Effector memory CD4-positive, alpha-beta T cell (primary cell): ENCODE measurements around the gene APOD.
"Not testable (repeated sequence)": the region's sequence is repeated elsewhere in the genome, so short reads cannot be mapped to it uniquely, and the experiment has no call there.

Source experiments
- DNase-seq, 3 donors: peaks; one replicate each; pipeline ENCODE4 v3.0.0-alpha.2; 2020
- H3K27ac ChIP-seq: 2 replicates; pipeline ENCODE4 v1.7.0; 2013; ENCODE audit warnings: mild to moderate bottlenecking, low read length, moderate library complexity; ENCODE audit not compliant: insufficient read depth, poor library complexity, severe bottlenecking
- H3K27me3 ChIP-seq: replicated peaks from 2 replicates; pipeline ENCODE4 v1.7.0; 2013; ENCODE audit warnings: mild to moderate bottlenecking, low read length; ENCODE audit not compliant: insufficient read depth, control insufficient read depth, poor library complexity, severe bottlenecking
- H3K36me3 ChIP-seq: 2 replicates; pipeline ENCODE4 v1.7.0; 2013; ENCODE audit warnings: mild to moderate bottlenecking, low read length, moderate library complexity; ENCODE audit not compliant: control insufficient read depth, insufficient read depth
- H3K4me1 ChIP-seq: 2 replicates; pipeline ENCODE4 v1.7.0; 2013; ENCODE audit warnings: low read length, mild to moderate bottlenecking; ENCODE audit not compliant: control insufficient read depth, insufficient read depth, poor library complexity, severe bottlenecking
- H3K4me3 ChIP-seq: 2 replicates; pipeline ENCODE4 v1.7.0; 2013; ENCODE audit warnings: low read length, low read depth, mild to moderate bottlenecking; ENCODE audit not compliant: insufficient read depth, poor library complexity, severe bottlenecking
- H3K9me3 ChIP-seq: 2 replicates; pipeline ENCODE4 v1.7.0; 2013; ENCODE audit warnings: mild to moderate bottlenecking, low read length, moderate library complexity; ENCODE audit not compliant: control insufficient read depth

Gene APOD

GRCh38 chr3:195599516-195599915 lies 15.8 kb upstream of the APOD start:
- not testable (repeated sequence) for H3K9me3 ChIP-seq, DNase-seq, H3K27me3 ChIP-seq, H3K27ac ChIP-seq, H3K36me3 ChIP-seq, H3K4me1 ChIP-seq, H3K4me3 ChIP-seq

- H3K27me3 ChIP-seq: no peaks in the 10 kb centered on the region
- DNase-seq: no peak
Observed at GRCh38 chr3:195597848-195598247, 14.1 kb upstream of the APOD start.

GRCh38 chr3:195597229-195597628 lies 13.5 kb upstream of the APOD start:
- no peaks in the 10 kb centered on the region for H3K36me3 ChIP-seq
- H3K27ac ChIP-seq: no peak overlapping the region
- H3K4me1 ChIP-seq: no peaks in the 10 kb centered on the region
- no peak for DNase-seq
- no peak overlapping the region for H3K4me3 ChIP-seq
- H3K27me3 ChIP-seq: no peaks in the 10 kb centered on the region
- no peaks in the 10 kb centered on the region for H3K9me3 ChIP-seq

More at GRCh38 chr3:195597848-195598247, 14.1 kb upstream of the APOD start:
- Histone ChIP-seq H3K4me1 (no peaks in the 10 kb centered on the region), H3K36me3 (no peaks in the 10 kb centered on the region), H3K9me3 (no peaks in the 10 kb centered on the region), H3K27ac (no peak overlapping the region), H3K4me3 (no peak overlapping the region)

GRCh38 chr3:195596765-195597171 lies 13.0 kb upstream of the APOD start:
- Histone ChIP-seq H3K27me3 (no peaks in the 10 kb centered on the region), H3K27ac (no peak overlapping the region), H3K9me3 (no peaks in the 10 kb centered on the region), H3K4me1 (no peaks in the 10 kb centered on the region), H3K4me3 (no peak overlapping the region), H3K36me3 (no peaks in the 10 kb centered on the region)
- DNase-seq: no peak

- no peaks in the 10 kb centered on the region for H3K27me3 ChIP-seq
- DNase-seq: no peak
- H3K9me3 ChIP-seq: no peaks in the 10 kb centered on the region
- no peaks in the 10 kb centered on the region for H3K4me1 ChIP-seq
- no peaks in the 10 kb centered on the region for H3K36me3 ChIP-seq
- no peak overlapping the region for H3K4me3 ChIP-seq
- no peak overlapping the region for H3K27ac ChIP-seq
Observed at GRCh38 chr3:195595785-195596531, 12.2 kb upstream of the APOD start.

GRCh38 chr3:195591852-195592251 lies 8.1 kb upstream of the APOD start:
- no peak for DNase-seq
- no peak overlapping the region for H3K4me3 ChIP-seq
- peaks cover 2% of the 10 kb centered on the region for H3K4me1 ChIP-seq
- H3K27ac ChIP-seq: no peak overlapping the region
- H3K36me3 ChIP-seq: no peaks in the 10 kb centered on the region
- H3K9me3 ChIP-seq: no peaks in the 10 kb centered on the region
- H3K27me3 ChIP-seq: no peaks in the 10 kb centered on the region

- peaks cover 2% of the 10 kb centered on the region for H3K4me1 ChIP-seq
- DNase-seq: no peak
- H3K27ac ChIP-seq: no peak overlapping the region
- no peak overlapping the region for H3K4me3 ChIP-seq
- H3K9me3 ChIP-seq: no peaks in the 10 kb centered on the region
- H3K36me3 ChIP-seq: no peaks in the 10 kb centered on the region
- H3K27me3 ChIP-seq: no peaks in the 10 kb centered on the region
Observed at GRCh38 chr3:195591220-195591619, 7.5 kb upstream of the APOD start.

- H3K9me3 ChIP-seq, H3K4me3 ChIP-seq, H3K27me3 ChIP-seq, H3K4me1 ChIP-seq, H3K27ac ChIP-seq, DNase-seq, H3K36me3 ChIP-seq: not testable (repeated sequence)
Observed at GRCh38 chr3:195590381-195590780, 6.6 kb upstream of the APOD start.

GRCh38 chr3:195589796-195590195 lies 6.1 kb upstream of the APOD start:
- H3K27ac ChIP-seq, H3K4me3 ChIP-seq, H3K27me3 ChIP-seq, H3K4me1 ChIP-seq, DNase-seq, H3K36me3 ChIP-seq, H3K9me3 ChIP-seq: not testable (repeated sequence)

- Histone ChIP-seq H3K9me3 (no peaks in the 10 kb centered on the region), H3K27ac (no peak overlapping the region), H3K4me3 (no peak overlapping the region), H3K4me1 (peaks cover 2% of the 10 kb centered on the region), H3K36me3 (no peaks in the 10 kb centered on the region), H3K27me3 (no peaks in the 10 kb centered on the region)
- no peak for DNase-seq
Observed at GRCh38 chr3:195587824-195588223, 4.1 kb upstream of the APOD start.
